Motor neuron (in vitro differentiated cells): ENCODE measurements around the gene FARS2. TPM values are rescaled to one million over a fixed set of nuclear protein-coding genes. Genes with fewer than 3 reads are reported as not detected.

Experiments used
- ATAC-seq, 8 experiments: fragments of 200-7000 bp; cut with Tn5 transposase; replicated peaks in 6 of 8; 2 replicates each; pipeline ENCODE4 v1.8.0; 2021; ENCODE audit warnings: mild to moderate bottlenecking in 8 of 8, moderate library complexity in 8 of 8
- H3K27ac ChIP-seq, 2 donors: fragments of 250-450 bp; sonication (Bioruptor Pico); 2 replicates each; pipeline ENCODE4 v1.9.0; 2021; ENCODE audit warnings: antibody characterized with exemption in 2 of 2, mild to moderate bottlenecking in 2 of 2, moderate library complexity in 1 of 2
- H3K4me1 ChIP-seq, 2 donors: fragments of 250-450 bp; sonication (Bioruptor Pico); replicated peaks in 1 of 2; 2 replicates each; pipeline ENCODE4 v1.6.1; 2021; ENCODE audit warnings: antibody characterized with exemption in 2 of 2, mild to moderate bottlenecking in 2 of 2, moderate library complexity in 1 of 2
- H3K4me3 ChIP-seq, 5 donors: fragments of 250-450 bp; sonication (Bioruptor Pico); 2 replicates each; pipeline ENCODE4 v1.9.0; 2021; ENCODE audit warnings: antibody characterized with exemption in 5 of 5, mild to moderate bottlenecking in 5 of 5, moderate library complexity in 4 of 5
- WGBS, 10 experiments: fragments of 450-650 bp; shearing (Covaris generic); methylation state at CpG; one replicate each; pipeline ENCODE4 v1.0.0; 2022; 5-methylcytosine and 5-hydroxymethylcytosine counted together
- in situ Hi-C, 9 experiments: fragments of 400-800 bp; cut with MboI; loops; one replicate each; pipeline ENCODE4 v1.15.0; 2021; ENCODE audit warnings: low sequenced_read_pairs in 9 of 9, low pct_unique_long_range_greater_than_20kb in 2 of 9; ENCODE audit not compliant: unreplicated experiment in 9 of 9
- total RNA-seq, 8 experiments: library from RNA; unstranded; fragments of 300-600 nt; gene quantifications; 2 replicates each; pipeline versions ENCODE4 v1.2.3 to v1.2.4, GENCODE V29; 2022

The FARS2 gene
- total RNA-seq, 8 experiments from 2014 or later: 10.9 to 24.1 (median 15.6) TPM

GRCh38 chr6:5666695-5667094 lies 405.4 kb downstream of the FARS2 start:
- ATAC-seq: no peak
- Histone ChIP-seq H3K4me3 (no peak overlapping the region), H3K4me1 (peaks cover 23 to 24% of the 10 kb centered on the region in 2 donors), H3K27ac (no peak overlapping the region)
- WGBS, 10 experiments: 78 to 100% (median 91%) methylated on average over 3 to 7 of the region's 7 CpGs
- in situ Hi-C loops: no loop called here

- Histone ChIP-seq H3K4me1 (peaks cover 33 to 34% of the 10 kb centered on the region in 2 donors), H3K4me3 (no peak overlapping the region), H3K27ac (no peak overlapping the region)
- 17 to 90% (median 69%) methylated on average over 2 to 4 of the region's 5 CpGs; no CpG with 5 or more reads in 3 of the 10 experiments for WGBS, 10 experiments
- in situ Hi-C loops: no loop called here
- no peak for ATAC-seq
These were observed 406.4 kb downstream of the FARS2 start for GRCh38 chr6:5667737-5668136.

- Histone ChIP-seq H3K4me3 (no peak overlapping the region), H3K27ac (no peak overlapping the region), H3K4me1 (peaks cover 33 to 35% of the 10 kb centered on the region in 2 donors)
- in situ Hi-C loops: no loop called here
- ATAC-seq: peak in 2 of 8 experiments; percentile 10 to 12
- WGBS, 10 experiments: 46 to 100% (median 100%) methylated on average over 1 to 2 of the region's 2 CpGs; no CpG with 5 or more reads in 1 of the 10 experiments
These were observed 409.1 kb downstream of the FARS2 start for GRCh38 chr6:5670381-5670780.

GRCh38 chr6:5670811-5671561 lies 409.7 kb downstream of the FARS2 start:
- 10 to 84% (median 71%) methylated on average over 1 to 5 of the region's 7 CpGs for WGBS, 10 experiments
- Histone ChIP-seq H3K4me1 (peaks cover 33 to 35% of the 10 kb centered on the region in 2 donors), H3K4me3 (no peak overlapping the region), H3K27ac (peak overlapping the region in 1 of 2 donors; percentile 29)
- ATAC-seq: peak in 5 of 8 experiments; percentile 85 to 92 (median 88)
- in situ Hi-C loops: no loop called here

GRCh38 chr6:5671601-5672559 lies 410.6 kb downstream of the FARS2 start:
- peak in 2 of 8 experiments; percentile 52 to 65 for ATAC-seq
- 17 to 100% (median 84%) methylated on average over 1 to 18 of the region's 22 CpGs; no CpG with 5 or more reads in 1 of the 10 experiments for WGBS, 10 experiments
- Histone ChIP-seq H3K27ac (peak overlapping the region in 1 of 2 donors; percentile 29), H3K4me1 (peaks cover 33 to 35% of the 10 kb centered on the region in 2 donors), H3K4me3 (no peak overlapping the region)
- in situ Hi-C loops: no loop called here

GRCh38 chr6:5672581-5673011 lies 411.3 kb downstream of the FARS2 start:
- H3K4me3 ChIP-seq: no peak overlapping the region
- no peak overlapping the region for H3K27ac ChIP-seq
- in situ Hi-C loops: no loop called here
- H3K4me1 ChIP-seq: peaks cover 33 to 35% of the 10 kb centered on the region in 2 donors
- peak; percentile 51 to 97 (median 80) for ATAC-seq
- 0 to 70% (median 29%) methylated on average over 1 to 3 of the region's 3 CpGs; no CpG with 5 or more reads in 3 of the 10 experiments for WGBS, 10 experiments

- ATAC-seq: no peak
- Histone ChIP-seq H3K4me3 (no peak overlapping the region), H3K27ac (peak overlapping the region in 1 of 2 donors; percentile 11), H3K4me1 (peaks cover 33 to 35% of the 10 kb centered on the region in 2 donors)
- in situ Hi-C loops: no loop called here
- 52 to 100% (median 83%) methylated on average over 1 to 10 of the region's 13 CpGs; no CpG with 5 or more reads in 1 of the 10 experiments for WGBS, 10 experiments
These were observed 411.9 kb downstream of the FARS2 start for GRCh38 chr6:5673019-5673790.

- no peak for ATAC-seq
- WGBS, 10 experiments: 33 to 100% (median 92%) methylated on average over 1 to 3 of the region's 3 CpGs
- no peak overlapping the region for H3K4me3 ChIP-seq
- H3K4me1 ChIP-seq: peaks cover 38 to 43% of the 10 kb centered on the region in 2 donors
- in situ Hi-C loops: no loop called here
- no peak overlapping the region for H3K27ac ChIP-seq
These were observed 412.8 kb downstream of the FARS2 start for GRCh38 chr6:5674141-5674540.

- in situ Hi-C loops: no loop called here
- Histone ChIP-seq H3K4me3 (no peak overlapping the region), H3K27ac (no peak overlapping the region), H3K4me1 (peaks cover 43 to 49% of the 10 kb centered on the region in 2 donors)
- WGBS, 10 experiments: 0 to 100% (median 89%) methylated on average over 1 to 2 of the region's 2 CpGs; no CpG with 5 or more reads in 3 of the 10 experiments
- no peak for ATAC-seq
These were observed 413.4 kb downstream of the FARS2 start for GRCh38 chr6:5674721-5675120.

- Histone ChIP-seq H3K4me1 (peaks cover 36 to 39% of the 10 kb centered on the region in 2 donors), H3K4me3 (no peak overlapping the region), H3K27ac (no peak overlapping the region)
- in situ Hi-C loops: no loop called here
- ATAC-seq: no peak
- 38 to 100% (median 97%) methylated on average over 1 to 2 of the region's 2 CpGs; no CpG with 5 or more reads in 2 of the 10 experiments for WGBS, 10 experiments
These were observed 415.4 kb downstream of the FARS2 start for GRCh38 chr6:5676701-5677100.

- 68 to 96% (median 86%) methylated on average over 3 to 6 of the region's 6 CpGs for WGBS, 10 experiments
- ATAC-seq: no peak
- Histone ChIP-seq H3K4me3 (no peak overlapping the region), H3K4me1 (peaks cover 29 to 32% of the 10 kb centered on the region in 2 donors), H3K27ac (no peak overlapping the region)
- in situ Hi-C loops: no loop called here
These were observed 416.1 kb downstream of the FARS2 start for GRCh38 chr6:5677219-5678000.

GRCh38 chr6:5679270-5679669 lies 418.0 kb downstream of the FARS2 start:
- H3K4me1 ChIP-seq: peaks cover 18 to 21% of the 10 kb centered on the region in 2 donors
- no peak overlapping the region for H3K4me3 ChIP-seq
- H3K27ac ChIP-seq: no peak overlapping the region
- in situ Hi-C loops: no loop called here
- ATAC-seq: peak in 5 of 8 experiments; percentile 29 to 93 (median 64)
- 40 to 100% (median 63%) methylated on average over 1 to 2 of the region's 2 CpGs; no CpG with 5 or more reads in 2 of the 10 experiments for WGBS, 10 experiments
